ENCODE measurements around the gene LRMDA.

- TF ChIP-seq CTCF (IDR thresholded peaks at IDR 0.05) = no peak
- TF ChIP-seq EZH2 (IDR thresholded peaks at IDR 0.05) = no peak
These were observed 1059.8 kb downstream of the LRMDA start for GRCh38 chr10:76491216-76491615.

All from neural progenitor cell (in vitro differentiated cells).